SK-N-MC (cell line): ENCODE results near the gene MAGI2.

ENCODE experiments used
- DNase-seq: peaks from one replicate; pipeline ENCODE4 v3.0.0-alpha.2; 2011; ENCODE audit warnings: low read depth, low spot score
- H3K27ac ChIP-seq: fragments of 200-600 bp; sonication (generic); 2 replicates; pipeline ENCODE4 v1.5.1; 2016; ENCODE audit warnings: mixed run types
- H3K36me3 ChIP-seq: fragments of 200-600 bp; sonication (generic); 2 replicates; pipeline ENCODE4 v1.6.1; 2017; ENCODE audit warnings: antibody characterized with exemption, low read length, mixed read lengths; ENCODE audit not compliant: insufficient read depth
- H3K4me3 ChIP-seq: fragments of 200-600 bp; sonication (generic); 2 replicates; pipeline ENCODE4 v1.5.1; 2016
- H3K9ac ChIP-seq: fragments of 200-600 bp; sonication (generic); 2 replicates; pipeline ENCODE4 v1.8.0; 2017; ENCODE audit warnings: mixed run types, mixed read lengths; ENCODE audit not compliant: insufficient read length
- H3K9me3 ChIP-seq: fragments of 200-600 bp; sonication (generic); 2 replicates; pipeline ENCODE4 v1.6.1; 2017; ENCODE audit warnings: low read depth, mild to moderate bottlenecking, antibody characterized with exemption, low read length, moderate library complexity, mixed read lengths
- EZH2 ChIP-seq: fragments of 200-600 bp; sonication (generic); IDR thresholded peaks from one replicate; pipeline ENCODE4 v1.6.1; 2017; ENCODE audit warnings: antibody characterized with exemption
- FOXP2 ChIP-seq: optimal IDR thresholded peaks from 2 replicates; pipeline ENCODE3; 2011; ENCODE audit warnings: mild to moderate bottlenecking, moderate library complexity; ENCODE audit not compliant: insufficient read depth; ENCODE audit errors: extremely low read length, control extremely low read depth
- POLR2AphosphoS5 ChIP-seq: IDR thresholded peaks from 2 replicates; pipeline ENCODE4 v1.6.1; 2012; ENCODE audit warnings: mild to moderate bottlenecking, low read depth, low read length, borderline replicate concordance

The MAGI2 gene

DNA sequence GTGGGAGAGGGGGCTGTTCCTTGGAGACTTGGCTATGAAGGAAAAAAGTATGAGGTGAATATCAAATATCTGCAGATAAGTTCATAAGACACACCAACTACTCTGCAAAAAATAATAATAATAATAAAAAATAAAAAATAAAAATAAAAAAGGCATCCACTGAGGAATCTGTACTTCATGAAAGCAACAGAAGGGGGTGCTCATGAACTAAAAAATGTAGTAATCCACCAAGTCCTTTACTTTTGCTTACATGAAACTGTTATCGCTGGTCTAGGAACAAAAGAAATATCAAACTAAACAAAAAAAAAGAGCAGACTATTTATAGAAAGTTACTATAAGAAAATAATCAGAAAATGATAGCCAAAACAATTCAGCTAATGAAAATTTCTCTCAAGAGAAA, 1075.9 kb downstream of the MAGI2 start:
- no peak for DNase-seq
- Histone ChIP-seq H3K9me3 (no peaks in the 10 kb centered on the region), H3K36me3 (no peaks in the 10 kb centered on the region), H3K27ac (no peak overlapping the region), H3K9ac (no peak overlapping the region), H3K4me3 (no peak overlapping the region)
- TF ChIP-seq FOXP2 (no peak), POLR2AphosphoS5 (no peak), EZH2 (no peak)

DNA sequence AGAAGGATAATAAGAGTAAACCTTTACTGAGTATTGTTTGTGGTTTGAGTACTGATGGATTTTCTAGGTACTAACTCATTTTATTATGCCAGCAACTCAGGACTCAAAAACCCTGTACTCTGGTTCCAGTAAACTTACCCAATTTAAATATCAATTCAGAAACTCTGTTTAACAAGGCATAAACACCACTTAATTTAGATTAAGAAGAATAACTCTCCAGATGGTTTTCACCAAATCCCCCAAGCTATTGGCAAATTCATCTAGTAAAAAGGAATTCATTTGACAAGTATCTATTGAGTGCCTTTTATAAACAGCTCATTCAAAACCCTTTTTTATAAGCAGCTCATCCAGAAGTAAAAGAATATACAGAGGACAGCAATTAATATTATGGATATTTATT, 1082.5 kb downstream of the MAGI2 start:
- TF ChIP-seq FOXP2 (no peak), POLR2AphosphoS5 (no peak), EZH2 (no peak)
- no peak for DNase-seq

DNA sequence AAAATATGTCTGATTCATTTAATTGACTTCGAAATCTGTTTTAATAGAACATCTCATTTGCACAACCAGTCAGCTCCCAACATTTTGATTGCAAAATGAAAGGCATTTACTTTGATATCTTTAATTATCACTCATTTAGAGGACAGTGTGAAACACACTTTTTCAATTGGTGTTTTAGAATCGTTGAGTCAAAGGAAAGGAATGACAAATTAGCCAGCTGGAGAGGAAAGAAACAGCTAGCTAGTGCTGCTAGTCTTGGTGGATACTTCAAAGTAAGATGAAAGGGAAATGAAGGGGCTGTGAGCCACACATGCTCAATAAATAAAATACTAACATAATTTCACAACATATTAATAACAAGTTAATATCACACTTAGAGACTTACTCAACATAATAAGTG, 1084.7 kb downstream of the MAGI2 start:
- DNase-seq, result no peak
- H3K9me3 ChIP-seq, result no peaks in the 10 kb centered on the region
- no peaks in the 10 kb centered on the region for H3K36me3 ChIP-seq
- H3K9ac ChIP-seq, result no peak overlapping the region
- TF ChIP-seq EZH2, result no peak
- TF ChIP-seq FOXP2, result no peak
- no peak for TF ChIP-seq POLR2AphosphoS5
- no peak overlapping the region for H3K27ac ChIP-seq
- H3K4me3 ChIP-seq, result no peak overlapping the region

More for the DNA sequence above, 1082.5 kb downstream of the MAGI2 start:
- Histone ChIP-seq H3K9me3 (no peaks in the 10 kb centered on the region), H3K9ac (no peak overlapping the region), H3K27ac (no peak overlapping the region), H3K36me3 (no peaks in the 10 kb centered on the region), H3K4me3 (no peak overlapping the region)

DNA sequence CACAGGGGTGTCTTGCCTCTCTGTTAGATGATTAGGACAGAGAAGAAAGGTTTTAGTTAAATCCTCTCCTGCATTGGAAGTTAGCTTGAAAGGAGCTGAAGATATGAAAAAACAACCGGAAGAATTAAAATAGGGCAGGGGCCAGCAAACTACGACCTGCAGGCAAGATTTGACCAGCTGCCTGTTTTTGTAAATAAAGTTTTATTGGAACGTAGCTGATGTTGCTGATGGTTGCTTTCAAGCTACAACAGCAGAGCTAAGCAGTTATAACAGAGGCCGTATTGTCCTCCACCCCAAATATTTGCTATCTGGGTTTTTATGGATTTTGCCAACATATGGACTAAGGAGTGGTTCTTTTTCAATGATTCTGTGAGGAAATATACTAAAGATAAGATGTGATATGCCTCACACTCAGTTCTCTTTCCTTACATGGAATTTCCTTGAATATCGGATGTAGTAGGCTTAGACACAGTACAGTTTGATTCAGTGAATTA, 1086.1 kb downstream of the MAGI2 start:
- TF ChIP-seq EZH2 (no peak), FOXP2 (no peak), POLR2AphosphoS5 (no peak)
- Histone ChIP-seq H3K9me3 (no peaks in the 10 kb centered on the region), H3K4me3 (no peak overlapping the region), H3K9ac (no peak overlapping the region), H3K27ac (no peak overlapping the region), H3K36me3 (no peaks in the 10 kb centered on the region)
- no peak for DNase-seq

DNA sequence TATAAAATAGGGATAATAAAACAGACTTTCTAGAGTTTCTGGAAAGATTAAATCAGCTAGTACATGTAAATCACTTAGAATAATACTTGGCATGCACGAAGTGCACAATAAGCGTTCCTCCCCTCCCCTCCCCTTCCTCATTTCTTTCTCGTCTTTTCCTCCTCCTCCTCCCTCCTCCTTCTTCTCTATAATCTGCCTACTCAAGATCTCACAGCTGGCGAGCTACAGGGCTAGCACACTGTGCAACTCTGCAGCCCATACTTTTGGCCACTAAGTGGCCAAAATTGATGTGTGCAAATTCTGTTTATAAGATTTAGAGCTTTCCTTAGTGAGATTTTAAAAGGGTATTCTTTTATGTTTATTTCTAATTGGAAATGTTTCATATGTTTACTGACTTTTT, 1089.6 kb downstream of the MAGI2 start:
- TF ChIP-seq FOXP2 (no peak), EZH2 (no peak)
- Histone ChIP-seq H3K27ac (no peak overlapping the region), H3K36me3 (no peaks in the 10 kb centered on the region), H3K9me3 (no peaks in the 10 kb centered on the region), H3K9ac (no peak overlapping the region), H3K4me3 (no peak overlapping the region)
- DNase-seq, result no peak

DNA sequence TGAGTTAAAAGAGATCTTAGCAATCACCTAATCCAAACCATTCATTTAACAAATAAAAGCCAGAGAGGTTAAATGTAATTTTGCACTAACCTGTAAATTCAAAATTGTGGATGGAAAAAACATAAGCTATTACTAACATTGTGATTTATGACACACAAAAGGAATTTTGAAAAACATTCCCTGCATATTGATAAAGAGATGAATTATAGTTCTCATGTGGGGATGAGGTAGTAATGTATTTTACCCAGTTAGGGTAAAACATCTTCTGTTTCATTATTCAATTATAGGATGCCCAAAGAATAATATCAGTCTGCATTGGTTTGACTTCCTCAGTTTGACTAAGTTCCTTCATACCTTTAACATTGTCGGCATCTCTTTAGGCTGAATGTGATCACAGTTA, 1093.6 kb downstream of the MAGI2 start:
- no peak overlapping the region for H3K27ac ChIP-seq
- H3K4me3 ChIP-seq, result no peak overlapping the region
- no peak overlapping the region for H3K9ac ChIP-seq
- TF ChIP-seq POLR2AphosphoS5 (no peak), EZH2 (no peak), FOXP2 (no peak)
- no peaks in the 10 kb centered on the region for H3K36me3 ChIP-seq
- DNase-seq, result no peak
- H3K9me3 ChIP-seq, result no peaks in the 10 kb centered on the region

DNA sequence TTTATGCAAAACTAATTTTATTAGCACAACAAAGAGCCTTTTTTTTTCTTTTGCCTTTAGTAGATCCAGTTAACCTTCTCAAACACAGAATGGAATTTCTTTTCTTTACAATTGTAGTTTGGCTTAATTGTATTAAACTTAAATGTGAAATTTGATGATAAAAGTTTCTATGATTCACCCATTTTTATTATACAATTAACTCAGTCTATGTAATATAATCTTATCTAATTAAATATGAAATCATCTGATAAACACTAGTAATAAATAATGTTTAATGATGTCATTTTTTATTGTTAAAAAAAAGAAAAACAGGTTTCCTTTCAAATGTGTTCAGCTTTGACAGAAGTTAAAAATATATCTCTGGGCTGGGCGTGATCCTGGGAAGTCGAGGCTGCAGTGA, 1095.8 kb downstream of the MAGI2 start:
- Histone ChIP-seq H3K27ac (no peak overlapping the region), H3K9ac (no peak overlapping the region), H3K4me3 (no peak overlapping the region), H3K36me3 (no peaks in the 10 kb centered on the region), H3K9me3 (no peaks in the 10 kb centered on the region)
- no peak for DNase-seq
- no peak for TF ChIP-seq POLR2AphosphoS5
- no peak for TF ChIP-seq EZH2
- no peak for TF ChIP-seq FOXP2

DNA sequence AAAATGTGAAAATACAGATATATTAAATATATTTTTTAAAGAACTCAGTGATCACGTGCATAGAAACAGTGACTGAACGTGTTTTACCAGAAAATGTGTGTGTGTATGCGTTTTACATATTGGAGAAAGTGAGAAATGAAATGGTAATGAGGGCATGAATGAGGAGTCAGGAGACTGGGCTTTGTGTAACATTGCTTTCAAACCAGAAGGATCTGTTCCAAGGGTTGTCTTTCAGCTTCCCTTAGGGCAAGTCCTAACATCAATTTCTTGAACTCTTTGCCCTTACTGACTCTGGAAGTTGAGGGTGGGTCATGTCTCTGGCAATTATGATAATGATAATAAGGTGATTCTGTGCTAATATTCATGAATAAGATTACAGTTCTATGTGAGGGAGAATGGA, 1097.6 kb downstream of the MAGI2 start:
- Histone ChIP-seq H3K9ac (no peak overlapping the region), H3K4me3 (no peak overlapping the region), H3K27ac (no peak overlapping the region), H3K9me3 (no peaks in the 10 kb centered on the region), H3K36me3 (no peaks in the 10 kb centered on the region)
- DNase-seq, result no peak
- TF ChIP-seq POLR2AphosphoS5 (no peak), EZH2 (no peak), FOXP2 (no peak)

DNA sequence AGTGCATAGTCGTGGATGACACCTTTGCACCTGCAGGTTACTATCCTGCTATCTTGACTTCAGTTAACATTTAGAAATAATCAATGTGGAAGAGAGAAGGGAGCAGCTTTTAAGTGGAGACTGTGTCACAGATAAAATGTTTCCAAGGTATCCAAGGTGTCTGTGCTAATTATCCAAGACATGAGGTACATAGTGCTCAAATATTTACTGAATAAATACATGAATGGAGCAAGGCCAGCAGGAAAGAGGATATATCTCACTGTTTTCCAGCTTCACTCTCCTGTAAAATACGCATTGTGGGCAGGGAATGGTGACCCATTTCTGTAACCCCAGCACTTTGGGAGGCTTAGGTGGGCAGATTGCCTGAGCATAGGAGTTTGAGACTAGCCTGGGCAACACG, 1102.5 kb downstream of the MAGI2 start:
- no peak for DNase-seq
- Histone ChIP-seq H3K36me3 (no peaks in the 10 kb centered on the region), H3K4me3 (no peak overlapping the region), H3K27ac (no peak overlapping the region), H3K9me3 (no peaks in the 10 kb centered on the region), H3K9ac (no peak overlapping the region)
- TF ChIP-seq FOXP2 (no peak), EZH2 (no peak), POLR2AphosphoS5 (no peak)

DNA sequence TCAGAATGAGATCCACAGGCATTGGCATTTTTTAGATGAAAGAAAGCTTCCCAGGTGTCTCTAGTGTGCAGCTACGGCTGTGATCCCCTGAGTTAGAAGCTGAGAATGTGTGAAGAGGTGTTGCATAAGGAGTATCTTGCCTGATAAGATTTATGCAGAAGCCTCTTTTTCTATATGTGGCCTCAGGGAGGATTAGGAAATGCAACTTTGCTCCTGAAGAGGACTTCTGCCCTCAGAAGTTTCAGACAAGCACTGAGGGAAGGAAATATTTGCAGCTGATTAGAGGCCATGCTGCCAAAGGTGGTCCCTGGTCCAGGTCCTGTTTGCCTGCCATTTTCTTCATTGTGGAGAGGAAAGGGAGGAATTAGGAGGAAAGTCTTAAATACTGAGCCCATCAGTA, 1103.1 kb downstream of the MAGI2 start:
- H3K9me3 ChIP-seq, result no peaks in the 10 kb centered on the region
- TF ChIP-seq FOXP2 (no peak), POLR2AphosphoS5 (no peak), EZH2 (no peak)
- no peak overlapping the region for H3K9ac ChIP-seq
- no peaks in the 10 kb centered on the region for H3K36me3 ChIP-seq
- H3K4me3 ChIP-seq, result no peak overlapping the region
- no peak for DNase-seq
- H3K27ac ChIP-seq, result no peak overlapping the region
